ENCODE measurements around the gene ZNF200. TPM values are rescaled to one million over a fixed set of nuclear protein-coding genes. Genes with fewer than 3 reads are reported as not detected.

Gene ZNF200
- total and polyA plus RNA-seq, 2 of the 13 experiments (the other 11 are each of a cell fraction or from before 2014, with no cell fraction given), result 3.5 to 16.5 TPM

DNA sequence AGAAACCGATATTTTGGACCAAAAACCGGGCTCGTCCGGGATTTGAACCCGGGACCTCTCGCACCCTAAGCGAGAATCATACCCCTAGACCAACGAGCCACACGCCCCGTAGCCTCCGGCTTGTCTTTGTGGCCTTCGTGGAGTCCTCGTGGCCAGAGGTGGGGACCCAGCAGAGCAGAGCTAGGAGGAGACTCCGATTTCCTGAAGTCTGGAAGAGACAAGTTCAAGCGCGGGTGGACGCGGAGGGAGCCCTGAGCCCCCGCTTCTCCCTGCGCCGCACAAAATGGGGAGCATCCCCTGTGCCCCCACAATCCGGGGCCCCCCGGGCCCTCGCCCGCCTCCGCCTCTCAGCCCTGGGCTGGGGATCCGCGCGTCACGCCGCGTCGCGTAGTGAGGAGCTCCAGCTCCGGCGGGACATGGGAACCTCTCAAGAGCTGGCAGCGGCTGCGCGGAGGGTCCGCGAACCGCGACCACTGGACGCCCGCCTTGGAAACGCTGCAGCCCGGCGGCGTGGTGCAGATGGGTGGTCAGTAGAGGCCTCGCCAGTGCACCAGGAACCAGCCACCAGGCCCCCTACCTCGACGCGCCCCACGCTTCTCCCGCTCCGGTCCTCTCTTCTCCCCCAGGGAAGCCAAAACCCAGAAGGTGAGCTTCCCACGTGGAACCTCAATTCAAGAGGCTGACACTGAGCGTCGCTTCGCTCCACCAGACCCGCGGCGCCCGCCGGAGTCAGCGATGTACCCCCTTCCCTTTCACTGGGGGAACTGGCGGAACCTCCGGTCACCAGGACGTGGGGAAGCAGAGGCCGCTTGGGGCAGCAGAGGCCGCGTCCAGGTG lies 52.1 kb downstream of the ZNF200 start:
- no TSS peak for BruUV-seq (replicated peaks)
- Histone ChIP-seq H3K27me3 (ENCODE audit: control insufficient read depth in 1 of 2, insufficient read depth in 2 of 2, low read length in 2 of 2) (no peaks in the 10 kb centered on the region; a peak in 2 of 5 replicates), H3K4me3 (replicated peaks in 1 of 3; ENCODE audit: insufficient read depth in 1 of 3, low read depth in 2 of 3, low read length in 3 of 3) (peak overlapping the region; percentile 64 to 83 (median 72); a peak in 5 of 6 replicates), H4K20me1 (ENCODE audit: insufficient read depth, low read length) (no peaks in the 10 kb centered on the region), H3K4me2 (ENCODE audit: low read depth, low read length) (peak overlapping the region; percentile 96), H3K9ac (ENCODE audit: insufficient read depth, low read depth, low read length) (peak overlapping the region; percentile 41), H3K4me1 (ENCODE audit: insufficient read depth, low read length) (peaks cover 62% of the 10 kb centered on the region), H3K9me3 (ENCODE audit: low read length) (no peaks in the 10 kb centered on the region), H3K79me2 (ENCODE audit: insufficient read depth, low read length) (no peaks in the 10 kb centered on the region), H2AFZ (ENCODE audit: low read length) (no peak overlapping the region), H3K27ac (ENCODE audit: extremely low read length, insufficient read depth, low read length) (no peak overlapping the region), H3K36me3 (replicated peaks in 1 of 2; ENCODE audit: control insufficient read depth in 1 of 2, insufficient read depth in 2 of 2, low read length in 2 of 2) (no peaks in the 10 kb centered on the region)
- ChIA-PET CTCF (ENCODE audit: low intra/inter-chr PET ratio, low total read pairs) (no interaction called here), POLR2A (interaction anchor here (1.0 to 1.7 kb wide), 8 partner anchors 9 to 82 kb away, joined by 3 to 20 read pairs (median 4); partner anchors contain the start of gene ZNF213)
- WGBS (ENCODE audit: low lambda C conversion rate), result 0% methylated on average over 4 of the region's 72 CpGs
- in situ Hi-C loops (cut with HindIII; ENCODE audit: extremely low pct_ligation_motif_present, low pct_unique_long_range_greater_than_20kb) (no loop called here), intact Hi-C loops (cut with micrococcal nuclease; ENCODE audit: unreplicated experiment) (no loop called here)
- DNase-seq (ENCODE audit: low spot score) (peak; percentile 70), FAIRE-seq (peak; percentile 49), ATAC-seq (peak; percentile 73)
- TF ChIP-seq ZNF777 (CRISPR knock-in tag; IDR thresholded peaks at IDR 0.05) (peak; percentile 67), HOXA9 (CRISPR knock-in tag; IDR thresholded peaks at IDR 0.05; ENCODE audit: borderline replicate concordance) (0 out of 2 replicates have a peak, but pooled peaks have one; percentile 20), ZNF24 (IDR thresholded peaks at IDR 0.05) (peak; percentile 95), ZMYM2 (CRISPR knock-in tag; IDR thresholded peaks at IDR 0.05) (peak; percentile 73; the same call in 1 of the 2 replicates), ZSCAN29 (CRISPR knock-in tag; conservative IDR thresholded peaks at IDR 0.05) (peak; percentile 98), KMT2A (CRISPR knock-in tag; IDR thresholded peaks at IDR 0.05) (peak; percentile 51), KLF12 (CRISPR knock-in tag; IDR thresholded peaks at IDR 0.05; ENCODE audit: borderline replicate concordance) (no peak), ZNF605 (CRISPR knock-in tag; IDR thresholded peaks at IDR 0.05) (0 out of 2 replicates have a peak, but pooled peaks have one; percentile 18), SOX5 (CRISPR knock-in tag; IDR thresholded peaks at IDR 0.05; ENCODE audit: borderline replicate concordance) (peak; percentile 33; the same call in 1 of the 2 replicates), ZFY (CRISPR knock-in tag; IDR thresholded peaks at IDR 0.05) (peak; percentile 45), ZNF598 (CRISPR knock-in tag; IDR thresholded peaks at IDR 0.05; ENCODE audit: borderline replicate concordance) (no peak), BCL6 (CRISPR knock-in tag; IDR thresholded peaks at IDR 0.05) (peak; percentile 59), ZBTB1 (CRISPR knock-in tag; IDR thresholded peaks at IDR 0.05; ENCODE audit: borderline replicate concordance) (no peak), KAT8 (CRISPR knock-in tag; IDR thresholded peaks at IDR 0.05) (peak; percentile 48; the same call in 1 of the 2 replicates), ZKSCAN8 (CRISPR knock-in tag; IDR thresholded peaks at IDR 0.05; ENCODE audit: borderline replicate concordance) (peak; percentile 40; the same call in 1 of the 2 replicates), TBL1XR1 (IDR thresholded peaks at IDR 0.05; ENCODE audit: borderline replicate concordance, low read length, partially characterized antibody) (peak; percentile 34), PHF5A (CRISPR knock-in tag; IDR thresholded peaks at IDR 0.05; ENCODE audit: low read depth, unreplicated experiment) (peak; percentile 46), CHCHD3 (CRISPR knock-in tag; IDR thresholded peaks at IDR 0.05) (0 out of 2 replicates have a peak, but pooled peaks have one; percentile 7), RXRB (CRISPR knock-in tag; IDR thresholded peaks at IDR 0.05; ENCODE audit: borderline replicate concordance) (peak; percentile 57)
- TF ChIP-seq, protein P1, sequence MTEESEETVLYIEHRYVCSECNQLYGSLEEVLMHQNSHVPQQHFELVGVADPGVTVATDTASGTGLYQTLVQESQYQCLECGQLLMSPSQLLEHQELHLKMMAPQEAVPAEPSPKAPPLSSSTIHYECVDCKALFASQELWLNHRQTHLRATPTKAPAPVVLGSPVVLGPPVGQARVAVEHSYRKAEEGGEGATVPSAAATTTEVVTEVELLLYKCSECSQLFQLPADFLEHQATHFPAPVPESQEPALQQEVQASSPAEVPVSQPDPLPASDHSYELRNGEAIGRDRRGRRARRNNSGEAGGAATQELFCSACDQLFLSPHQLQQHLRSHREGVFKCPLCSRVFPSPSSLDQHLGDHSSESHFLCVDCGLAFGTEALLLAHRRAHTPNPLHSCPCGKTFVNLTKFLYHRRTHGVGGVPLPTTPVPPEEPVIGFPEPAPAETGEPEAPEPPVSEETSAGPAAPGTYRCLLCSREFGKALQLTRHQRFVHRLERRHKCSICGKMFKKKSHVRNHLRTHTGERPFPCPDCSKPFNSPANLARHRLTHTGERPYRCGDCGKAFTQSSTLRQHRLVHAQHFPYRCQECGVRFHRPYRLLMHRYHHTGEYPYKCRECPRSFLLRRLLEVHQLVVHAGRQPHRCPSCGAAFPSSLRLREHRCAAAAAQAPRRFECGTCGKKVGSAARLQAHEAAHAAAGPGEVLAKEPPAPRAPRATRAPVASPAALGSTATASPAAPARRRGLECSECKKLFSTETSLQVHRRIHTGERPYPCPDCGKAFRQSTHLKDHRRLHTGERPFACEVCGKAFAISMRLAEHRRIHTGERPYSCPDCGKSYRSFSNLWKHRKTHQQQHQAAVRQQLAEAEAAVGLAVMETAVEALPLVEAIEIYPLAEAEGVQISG (CRISPR knock-in tag; IDR thresholded peaks at IDR 0.05), result peak; percentile 65; the same call in 1 of the 2 replicates
- TF ChIP-seq, protein P2, sequence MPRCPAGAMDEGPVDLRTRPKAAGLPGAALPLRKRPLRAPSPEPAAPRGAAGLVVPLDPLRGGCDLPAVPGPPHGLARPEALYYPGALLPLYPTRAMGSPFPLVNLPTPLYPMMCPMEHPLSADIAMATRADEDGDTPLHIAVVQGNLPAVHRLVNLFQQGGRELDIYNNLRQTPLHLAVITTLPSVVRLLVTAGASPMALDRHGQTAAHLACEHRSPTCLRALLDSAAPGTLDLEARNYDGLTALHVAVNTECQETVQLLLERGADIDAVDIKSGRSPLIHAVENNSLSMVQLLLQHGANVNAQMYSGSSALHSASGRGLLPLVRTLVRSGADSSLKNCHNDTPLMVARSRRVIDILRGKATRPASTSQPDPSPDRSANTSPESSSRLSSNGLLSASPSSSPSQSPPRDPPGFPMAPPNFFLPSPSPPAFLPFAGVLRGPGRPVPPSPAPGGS (CRISPR knock-in tag; IDR thresholded peaks at IDR 0.05), result peak; percentile 73; the same call in 1 of the 2 replicates

Data from HepG2 (cell line).